ENCODE results near the gene BRD9. TPM values are rescaled to one million over a fixed set of nuclear protein-coding genes. Genes with fewer than 3 reads are reported as not detected.
A peak's percentile ranks its signal among the peaks of the same experiment; 100 is the strongest.

The BRD9 gene
- total RNA-seq, 1 donor from 2014 or later, result 69.2 TPM

- H3K27ac Mint-ChIP-seq, result peak overlapping the region; percentile 49
- no peak overlapping the region for H3K4me3 Mint-ChIP-seq (ENCODE audit: low read depth)
- peaks cover 10% of the 10 kb centered on the region for H3K4me1 Mint-ChIP-seq (ENCODE audit: low read depth)
- H3K27me3 Mint-ChIP-seq, result peaks cover 6% of the 10 kb centered on the region
- DNase-seq (ENCODE audit: low spot score, unreplicated experiment), result no peak
- H3K9me3 Mint-ChIP-seq (ENCODE audit: low read depth), result no peaks in the 10 kb centered on the region
- no peaks in the 10 kb centered on the region for H3K36me3 Mint-ChIP-seq (ENCODE audit: insufficient read depth)
- TF ChIP-seq, protein P1, sequence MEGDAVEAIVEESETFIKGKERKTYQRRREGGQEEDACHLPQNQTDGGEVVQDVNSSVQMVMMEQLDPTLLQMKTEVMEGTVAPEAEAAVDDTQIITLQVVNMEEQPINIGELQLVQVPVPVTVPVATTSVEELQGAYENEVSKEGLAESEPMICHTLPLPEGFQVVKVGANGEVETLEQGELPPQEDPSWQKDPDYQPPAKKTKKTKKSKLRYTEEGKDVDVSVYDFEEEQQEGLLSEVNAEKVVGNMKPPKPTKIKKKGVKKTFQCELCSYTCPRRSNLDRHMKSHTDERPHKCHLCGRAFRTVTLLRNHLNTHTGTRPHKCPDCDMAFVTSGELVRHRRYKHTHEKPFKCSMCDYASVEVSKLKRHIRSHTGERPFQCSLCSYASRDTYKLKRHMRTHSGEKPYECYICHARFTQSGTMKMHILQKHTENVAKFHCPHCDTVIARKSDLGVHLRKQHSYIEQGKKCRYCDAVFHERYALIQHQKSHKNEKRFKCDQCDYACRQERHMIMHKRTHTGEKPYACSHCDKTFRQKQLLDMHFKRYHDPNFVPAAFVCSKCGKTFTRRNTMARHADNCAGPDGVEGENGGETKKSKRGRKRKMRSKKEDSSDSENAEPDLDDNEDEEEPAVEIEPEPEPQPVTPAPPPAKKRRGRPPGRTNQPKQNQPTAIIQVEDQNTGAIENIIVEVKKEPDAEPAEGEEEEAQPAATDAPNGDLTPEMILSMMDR (IDR thresholded peaks at IDR 0.05; ENCODE audit: unreplicated experiment), result no peak
These were observed 39.9 kb downstream of the BRD9 start for GRCh38 chr5:852431-853401.

- Mint-ChIP-seq H3K27me3 (peaks cover 6% of the 10 kb centered on the region), H3K4me1 (ENCODE audit: low read depth) (peaks cover 10% of the 10 kb centered on the region), H3K4me3 (ENCODE audit: low read depth) (no peak overlapping the region), H3K9me3 (ENCODE audit: low read depth) (no peaks in the 10 kb centered on the region), H3K36me3 (ENCODE audit: insufficient read depth) (no peaks in the 10 kb centered on the region), H3K27ac (peak overlapping the region; percentile 49)
- DNase-seq (ENCODE audit: low spot score, unreplicated experiment), result no peak
- TF ChIP-seq, protein P1 (IDR thresholded peaks at IDR 0.05; ENCODE audit: unreplicated experiment), result no peak
These were observed 40.6 kb downstream of the BRD9 start for GRCh38 chr5:852018-852417.

GRCh38 chr5:851553-851952 lies 41.0 kb downstream of the BRD9 start:
- TF ChIP-seq, protein P1 (IDR thresholded peaks at IDR 0.05; ENCODE audit: unreplicated experiment), result no peak
- Mint-ChIP-seq H3K27ac (no peak overlapping the region), H3K4me1 (ENCODE audit: low read depth) (peaks cover 10% of the 10 kb centered on the region), H3K36me3 (ENCODE audit: insufficient read depth) (peaks cover 3% of the 10 kb centered on the region), H3K27me3 (peaks cover 9% of the 10 kb centered on the region), H3K9me3 (ENCODE audit: low read depth) (no peaks in the 10 kb centered on the region), H3K4me3 (ENCODE audit: low read depth) (no peak overlapping the region)
- no peak for DNase-seq (ENCODE audit: low spot score, unreplicated experiment)

- Mint-ChIP-seq H3K36me3 (ENCODE audit: insufficient read depth) (peaks cover 3% of the 10 kb centered on the region), H3K27me3 (peaks cover 10% of the 10 kb centered on the region), H3K4me1 (ENCODE audit: low read depth) (peaks cover 10% of the 10 kb centered on the region), H3K4me3 (ENCODE audit: low read depth) (no peak overlapping the region), H3K27ac (no peak overlapping the region), H3K9me3 (ENCODE audit: low read depth) (no peaks in the 10 kb centered on the region)
- TF ChIP-seq, protein P1 (IDR thresholded peaks at IDR 0.05; ENCODE audit: unreplicated experiment), result no peak
- DNase-seq (ENCODE audit: low spot score, unreplicated experiment), result no peak
These were observed 41.5 kb downstream of the BRD9 start for GRCh38 chr5:851076-851475.

DNA sequence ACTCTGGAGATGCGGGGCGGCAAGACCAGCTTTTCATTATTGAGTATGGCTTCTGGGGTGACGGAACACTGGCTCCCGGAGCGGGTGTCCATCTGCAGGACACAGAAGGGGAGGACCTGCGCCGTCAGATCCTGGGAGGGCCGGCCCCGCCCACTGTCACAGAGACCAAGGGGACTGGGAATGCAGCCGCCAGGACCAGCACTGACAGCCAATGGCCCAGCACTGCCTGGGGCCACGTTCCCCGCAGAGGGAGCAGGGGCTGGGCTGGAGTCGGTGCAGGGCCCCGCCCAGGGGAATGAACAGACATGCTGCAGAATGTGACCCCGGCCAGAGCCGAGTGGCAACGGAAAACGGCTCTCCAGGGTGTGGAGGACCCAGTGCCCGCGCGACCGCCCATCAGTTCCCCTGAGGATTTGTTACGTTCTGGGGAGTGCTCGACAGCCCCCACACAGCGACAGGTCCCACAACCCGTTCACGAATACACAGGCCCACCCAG lies 42.0 kb downstream of the BRD9 start, which contains the start of gene ZDHHC11:
Gene ZDHHC11, minus strand, starts transcription at position 476 of the 496 bp plus-strand sequence. Its CDS starts 384 bp downstream, at position 92.
- H3K27me3 Mint-ChIP-seq, result peaks cover 10% of the 10 kb centered on the region
- DNase-seq (ENCODE audit: low spot score, unreplicated experiment), result no peak
- H3K9me3 Mint-ChIP-seq (ENCODE audit: low read depth), result no peaks in the 10 kb centered on the region
- H3K4me1 Mint-ChIP-seq (ENCODE audit: low read depth), result peaks cover 10% of the 10 kb centered on the region
- H3K36me3 Mint-ChIP-seq (ENCODE audit: insufficient read depth), result peaks cover 3% of the 10 kb centered on the region
- peak within 1 kb of the TSS; percentile 71 for H3K27ac Mint-ChIP-seq
- H3K4me3 Mint-ChIP-seq (ENCODE audit: low read depth), result no peak within 1 kb of the TSS
- TF ChIP-seq, protein P1 (IDR thresholded peaks at IDR 0.05; ENCODE audit: unreplicated experiment), result no peak
